ENCODE results near the gene OGG1. TPM values are rescaled to one million over a fixed set of nuclear protein-coding genes. Genes with fewer than 3 reads are reported as not detected.

OGG1 gene
- total and polyA plus RNA-seq, 9 of the 15 experiments (the other 6 are each of a cell fraction or from before 2014, with no cell fraction given) = 6.6 to 33.0 (median 24.4) TPM

DNA sequence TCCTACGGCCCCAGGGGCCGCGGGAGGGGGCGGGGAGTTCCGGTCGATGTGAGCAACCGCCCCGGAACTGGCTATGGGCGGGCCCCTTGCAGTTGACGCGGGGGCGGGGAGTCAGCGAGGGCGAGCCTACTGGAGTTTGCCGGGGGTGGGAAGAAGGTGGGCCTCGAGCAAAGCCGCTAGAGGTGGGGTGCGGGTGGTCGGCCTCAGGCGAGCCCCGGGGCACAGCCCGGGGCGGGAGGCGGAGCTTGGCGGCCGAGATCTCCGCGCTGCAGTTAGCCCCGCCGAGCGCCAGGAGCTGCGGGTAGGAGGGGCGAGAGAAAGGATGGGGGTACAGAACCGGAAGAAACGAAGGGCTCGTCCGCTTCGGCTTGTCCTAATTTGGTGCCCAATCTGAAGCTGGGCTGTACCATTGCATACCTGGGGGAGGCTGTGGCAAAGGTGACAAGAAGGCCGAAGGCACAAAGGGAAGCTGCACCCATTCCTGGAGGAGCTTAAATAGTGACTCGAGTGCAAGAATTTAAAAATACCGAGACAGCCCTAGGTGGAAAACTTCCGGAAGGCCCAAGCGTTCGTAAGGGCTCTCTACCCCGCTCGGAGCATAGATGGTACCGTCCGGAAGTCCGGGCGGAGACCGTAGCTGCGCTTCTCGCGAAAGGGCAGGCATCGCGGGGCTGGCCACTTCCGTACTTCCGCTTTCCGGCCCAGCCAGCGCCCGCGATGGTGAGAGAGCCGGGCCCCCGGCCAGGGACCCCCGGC, 42.8 kb downstream of the OGG1 start, which contains the start of the genes ARPC4 and TADA3 (continued):
- TF ChIP-seq RREB1 (CRISPR knock-in tag; IDR thresholded peaks at IDR 0.05) = no peak; the same call in 1 of the 2 replicates
- peak; percentile 99 for TF ChIP-seq EGR1 (conservative IDR thresholded peaks at IDR 0.05)
- TF ChIP-seq ZEB2 (IDR thresholded peaks at IDR 0.05) = no peak; the same call in 1 of the 2 replicates
- TF ChIP-seq ZNF41 (CRISPR knock-in tag; conservative IDR thresholded peaks at IDR 0.05) = 0 out of 2 replicates have a peak, but pooled peaks have one; percentile 8
- TF ChIP-seq NFE2 (IDR thresholded peaks at IDR 0.05; ENCODE audit: low read depth) = no peak
- peak; percentile 64; the same call in 1 of the 2 replicates for TF ChIP-seq ZFX (CRISPR knock-in tag; IDR thresholded peaks at IDR 0.05)
- no peak; a peak in 2 of 4 replicates for TF ChIP-seq RAD21 (CRISPR knock-in tag; conservative IDR thresholded peaks at IDR 0.05 in 1 of 2, IDR thresholded peaks at IDR 0.05 in 1 of 2)
- TF ChIP-seq, protein P1, sequence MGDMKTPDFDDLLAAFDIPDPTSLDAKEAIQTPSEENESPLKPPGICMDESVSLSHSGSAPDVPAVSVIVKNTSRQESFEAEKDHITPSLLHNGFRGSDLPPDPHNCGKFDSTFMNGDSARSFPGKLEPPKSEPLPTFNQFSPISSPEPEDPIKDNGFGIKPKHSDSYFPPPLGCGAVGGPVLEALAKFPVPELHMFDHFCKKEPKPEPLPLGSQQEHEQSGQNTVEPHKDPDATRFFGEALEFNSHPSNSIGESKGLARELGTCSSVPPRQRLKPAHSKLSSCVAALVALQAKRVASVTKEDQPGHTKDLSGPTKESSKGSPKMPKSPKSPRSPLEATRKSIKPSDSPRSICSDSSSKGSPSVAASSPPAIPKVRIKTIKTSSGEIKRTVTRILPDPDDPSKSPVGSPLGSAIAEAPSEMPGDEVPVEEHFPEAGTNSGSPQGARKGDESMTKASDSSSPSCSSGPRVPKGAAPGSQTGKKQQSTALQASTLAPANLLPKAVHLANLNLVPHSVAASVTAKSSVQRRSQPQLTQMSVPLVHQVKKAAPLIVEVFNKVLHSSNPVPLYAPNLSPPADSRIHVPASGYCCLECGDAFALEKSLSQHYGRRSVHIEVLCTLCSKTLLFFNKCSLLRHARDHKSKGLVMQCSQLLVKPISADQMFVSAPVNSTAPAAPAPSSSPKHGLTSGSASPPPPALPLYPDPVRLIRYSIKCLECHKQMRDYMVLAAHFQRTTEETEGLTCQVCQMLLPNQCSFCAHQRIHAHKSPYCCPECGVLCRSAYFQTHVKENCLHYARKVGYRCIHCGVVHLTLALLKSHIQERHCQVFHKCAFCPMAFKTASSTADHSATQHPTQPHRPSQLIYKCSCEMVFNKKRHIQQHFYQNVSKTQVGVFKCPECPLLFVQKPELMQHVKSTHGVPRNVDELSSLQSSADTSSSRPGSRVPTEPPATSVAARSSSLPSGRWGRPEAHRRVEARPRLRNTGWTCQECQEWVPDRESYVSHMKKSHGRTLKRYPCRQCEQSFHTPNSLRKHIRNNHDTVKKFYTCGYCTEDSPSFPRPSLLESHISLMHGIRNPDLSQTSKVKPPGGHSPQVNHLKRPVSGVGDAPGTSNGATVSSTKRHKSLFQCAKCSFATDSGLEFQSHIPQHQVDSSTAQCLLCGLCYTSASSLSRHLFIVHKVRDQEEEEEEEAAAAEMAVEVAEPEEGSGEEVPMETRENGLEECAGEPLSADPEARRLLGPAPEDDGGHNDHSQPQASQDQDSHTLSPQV (IDR thresholded peaks at IDR 0.05) = no peak
- 0 out of 2 replicates have a peak, but pooled peaks have one; percentile 16 for TF ChIP-seq ZNF76 (CRISPR knock-in tag; IDR thresholded peaks at IDR 0.05; ENCODE audit: borderline replicate concordance)
- no peak for TF ChIP-seq NCOA6 (IDR thresholded peaks at IDR 0.05)
- no peak; the same call in none of the 2 replicates for TF ChIP-seq CTBP1 (IDR thresholded peaks at IDR 0.05; ENCODE audit: borderline replicate concordance)
- no peak for TF ChIP-seq MTA1 (IDR thresholded peaks at IDR 0.05; ENCODE audit: borderline replicate concordance)
- peak; percentile 42; the same call in 1 of the 2 replicates for TF ChIP-seq ZNF239 (CRISPR knock-in tag; IDR thresholded peaks at IDR 0.05)
- no peak for TF ChIP-seq IRF9 (tag; IDR thresholded peaks at IDR 0.05)
- TF ChIP-seq ZNF217 (CRISPR knock-in tag; IDR thresholded peaks at IDR 0.05) = no peak
- TF ChIP-seq CBX5 (IDR thresholded peaks at IDR 0.05; ENCODE audit: borderline replicate concordance, low read depth) = no peak
- no peak for TF ChIP-seq FOXP1 (CRISPR knock-in tag; IDR thresholded peaks at IDR 0.05)
